Ammon's horn (tissue), 1 donor: ENCODE results near the gene MCM9.

ENCODE experiments used
- DNase-seq: peaks from one replicate; pipeline ENCODE4 v3.0.0-alpha.2; 2016; ENCODE audit warnings: low spot score

MCM9 gene

GRCh38 chr6:118864341-118865099, 70.4 kb downstream of the MCM9 start:
- no peak for DNase-seq

GRCh38 chr6:118862443-118862842, 72.5 kb downstream of the MCM9 start:
- DNase-seq: no peak

DNA sequence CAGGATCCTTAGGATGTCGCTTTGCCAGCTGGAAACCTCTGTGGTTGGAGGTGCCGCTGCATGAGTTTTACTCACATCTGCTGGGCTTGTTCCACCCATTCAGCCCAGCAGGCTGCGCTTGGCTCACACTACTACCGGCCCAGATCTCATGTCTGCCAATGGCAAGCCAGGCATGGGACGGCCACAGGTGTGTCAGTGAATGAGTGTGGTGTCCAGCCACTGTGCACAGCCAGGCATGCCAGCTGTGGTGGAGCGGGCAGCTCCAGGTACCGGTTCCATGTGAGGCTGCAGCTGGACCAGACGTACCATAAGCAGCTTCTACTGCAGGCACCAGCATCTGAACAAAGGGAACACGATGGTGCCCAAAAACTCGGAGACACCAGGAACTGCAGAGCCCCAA, 74.1 kb downstream of the MCM9 start:
- no peak for DNase-seq

GRCh38 chr6:118860363-118860762, 74.6 kb downstream of the MCM9 start:
- no peak for DNase-seq

GRCh38 chr6:118859517-118860064, 75.4 kb downstream of the MCM9 start:
- no peak for DNase-seq

GRCh38 chr6:118856301-118856700, 78.7 kb downstream of the MCM9 start:
- DNase-seq: no peak

GRCh38 chr6:118853408-118853807, 81.6 kb downstream of the MCM9 start:
- DNase-seq: no peak

GRCh38 chr6:118844915-118845314, 90.0 kb downstream of the MCM9 start:
- no peak for DNase-seq

GRCh38 chr6:118843685-118844390, 91.1 kb downstream of the MCM9 start:
- no peak for DNase-seq

DNA sequence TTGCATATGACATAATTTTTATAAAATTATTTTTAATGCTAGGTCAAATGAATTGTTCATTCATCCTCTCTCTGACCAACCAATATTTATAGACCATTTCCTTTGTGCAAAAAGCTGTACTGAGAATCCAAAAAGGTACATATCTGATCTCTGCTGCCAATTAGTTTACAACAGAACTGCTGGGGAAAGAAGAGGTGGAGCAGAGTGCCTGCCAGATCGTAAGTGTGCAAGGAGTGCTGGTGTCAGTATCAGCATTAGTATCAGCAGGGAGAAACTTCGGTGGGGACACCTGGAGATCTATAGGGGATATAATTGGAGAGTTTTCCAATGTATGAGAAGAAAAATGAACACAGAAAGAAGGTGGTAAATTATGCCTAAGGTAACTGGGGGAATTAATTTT, 104.3 kb downstream of the MCM9 start:
- DNase-seq: no peak

DNA sequence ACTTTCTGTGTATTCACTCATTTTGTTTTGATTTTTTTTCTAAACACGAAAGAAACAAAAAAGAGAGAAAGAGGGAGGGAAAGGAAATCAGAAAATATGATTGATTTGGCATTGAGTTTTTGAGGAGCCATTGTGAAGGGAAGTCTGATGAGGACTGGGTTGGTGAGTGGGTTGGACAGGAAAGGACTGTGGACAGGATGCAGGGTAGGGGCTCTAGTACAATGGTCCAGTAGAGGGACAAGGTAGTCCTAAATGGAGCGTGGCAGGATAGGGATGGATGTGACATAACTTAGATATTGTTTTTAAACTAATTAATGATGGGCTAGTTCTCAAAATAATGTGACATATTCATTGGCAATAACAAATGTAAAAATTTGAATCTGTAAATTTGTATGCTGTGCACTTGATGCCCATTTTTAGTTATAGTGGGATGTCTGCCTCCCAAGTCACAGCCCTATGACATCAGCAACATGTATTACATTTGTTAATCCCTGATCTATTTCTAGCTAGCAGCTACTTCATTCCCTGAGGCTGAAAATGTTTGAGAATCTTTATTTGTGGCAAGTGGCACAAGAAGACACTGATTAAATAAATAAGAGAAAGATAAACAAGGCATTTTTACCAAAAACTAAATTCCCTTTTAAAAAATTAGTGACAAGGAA, 105.0 kb downstream of the MCM9 start:
- no peak for DNase-seq

- no peak for DNase-seq
These were observed 108.9 kb downstream of the MCM9 start for GRCh38 chr6:118826096-118826495.

- no peak for DNase-seq
These were observed 109.3 kb downstream of the MCM9 start for GRCh38 chr6:118825661-118826060.

GRCh38 chr6:118815495-118815894, 119.5 kb downstream of the MCM9 start:
- no peak for DNase-seq

- DNase-seq: no peak
These were observed 121.2 kb downstream of the MCM9 start for GRCh38 chr6:118813775-118814174.

GRCh38 chr6:118812970-118813369, 122.0 kb downstream of the MCM9 start:
- DNase-seq: no peak

DNA sequence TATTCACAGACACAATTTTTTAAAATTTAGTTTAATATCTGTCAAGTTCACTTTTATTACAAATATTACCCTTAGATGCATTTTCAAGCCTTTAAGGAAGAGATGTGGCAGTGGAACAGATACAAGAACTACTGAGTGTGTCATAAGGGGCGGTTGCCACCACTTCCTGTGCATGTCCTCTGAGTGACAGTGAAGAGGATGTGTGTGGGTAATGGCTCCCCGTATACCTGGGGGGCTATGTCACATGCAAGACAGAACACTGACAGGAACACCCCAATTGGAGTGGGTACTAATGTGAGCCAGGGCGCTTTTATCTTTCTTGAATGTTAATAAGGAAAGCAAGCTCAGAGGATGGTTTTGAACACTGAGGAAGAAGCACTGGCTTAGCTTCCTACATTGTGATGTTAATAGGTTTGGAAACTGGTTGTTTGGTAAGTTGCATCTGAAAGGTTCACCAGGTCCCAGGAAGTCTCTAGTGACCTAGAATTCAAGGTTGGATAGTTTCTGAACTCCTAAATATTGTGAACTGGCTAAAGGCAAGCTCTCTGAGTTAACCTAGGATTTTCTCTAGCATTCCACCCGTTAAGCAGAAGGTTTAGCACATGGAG, 124.4 kb downstream of the MCM9 start:
- DNase-seq: no peak

DNA sequence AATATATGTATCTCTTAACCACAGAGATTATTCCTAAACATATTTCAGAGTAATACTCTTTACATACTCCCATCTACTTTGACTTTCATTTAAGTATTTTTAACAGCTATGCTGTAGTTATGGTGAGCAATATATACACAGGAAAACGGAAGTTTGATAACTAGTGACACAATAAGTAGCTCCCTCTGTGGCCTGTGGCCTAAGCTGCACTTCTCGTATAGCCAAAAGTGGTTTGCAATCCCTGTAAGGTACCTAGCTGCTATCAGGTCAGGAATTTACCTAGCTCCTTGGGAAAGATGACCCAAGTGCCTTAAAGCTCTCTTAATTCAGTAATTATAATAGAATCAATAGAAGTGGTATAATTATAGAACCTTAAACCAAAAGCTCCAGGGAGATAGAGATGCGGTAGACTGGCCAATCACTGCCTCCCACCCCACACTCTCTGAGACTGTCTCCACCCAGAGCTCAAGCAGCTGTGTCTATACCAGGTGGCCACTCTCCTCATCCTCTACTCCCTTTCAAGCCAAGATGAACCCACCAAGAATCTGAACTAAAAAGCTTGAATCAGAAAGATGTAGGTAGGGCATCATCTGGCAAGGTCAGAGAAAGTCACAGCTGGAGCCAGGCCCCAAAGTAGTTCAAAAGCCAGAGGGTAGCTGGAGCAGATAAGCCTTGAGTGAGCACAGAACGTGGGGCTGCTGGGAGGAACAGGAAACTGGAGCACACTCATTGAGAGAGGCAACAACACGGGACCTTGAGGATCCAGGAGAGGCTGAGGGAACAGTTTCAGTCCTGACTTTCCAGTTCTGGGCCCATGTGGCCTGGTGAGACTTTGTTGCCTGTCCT, 125.9 kb downstream of the MCM9 start:
- no peak for DNase-seq

DNA sequence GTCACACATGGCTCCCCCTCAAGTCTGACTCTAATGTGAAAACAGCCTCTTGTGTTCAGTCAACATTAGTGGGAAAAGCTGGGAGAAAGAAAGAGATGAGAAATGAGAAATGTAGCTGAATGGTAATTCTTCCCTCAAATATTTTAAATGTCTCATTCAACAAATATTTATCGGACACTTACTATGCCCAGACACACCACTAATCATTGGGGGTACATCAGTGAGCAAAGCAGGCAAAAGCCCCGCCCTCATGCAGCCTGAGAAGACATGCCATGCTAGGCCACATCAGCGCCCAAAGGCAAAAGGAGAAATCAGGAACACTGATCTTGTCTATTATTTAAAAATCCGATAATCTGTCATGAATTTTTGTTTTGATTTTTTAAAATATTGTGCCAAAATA, 130.9 kb downstream of the MCM9 start:
- no peak for DNase-seq

DNA sequence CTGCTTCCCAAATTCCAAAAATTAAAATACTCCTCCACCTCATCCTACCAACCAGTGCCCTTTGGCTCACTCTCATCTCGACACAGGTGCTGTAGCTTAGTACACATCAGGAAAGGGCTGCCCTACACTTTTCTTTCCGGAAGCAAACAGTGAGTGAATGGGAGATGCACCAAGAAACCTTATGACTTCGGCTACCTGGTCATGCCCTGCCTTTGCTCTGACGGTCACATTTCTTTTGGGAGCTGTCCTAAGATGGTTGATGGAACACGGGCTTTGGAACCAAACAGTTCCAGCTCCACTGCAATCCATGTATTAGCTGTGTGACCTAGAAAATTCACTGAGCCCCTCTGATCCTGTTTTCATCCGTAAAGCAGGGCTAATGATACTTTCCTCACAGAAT, 133.7 kb downstream of the MCM9 start:
- DNase-seq: no peak

- peak; percentile 96 for DNase-seq
These were observed 134.4 kb downstream of the MCM9 start for GRCh38 chr6:118800394-118801071.
